GM23338 (cell line): Measurements from ENCODE around the gene PAFAH2. TPM values are rescaled to one million over a fixed set of nuclear protein-coding genes. Genes with fewer than 3 reads are reported as not detected.

Experiments used
- CREB1 ChIP-seq: fragments of 250-450 bp; sonication (Bioruptor Pico); IDR thresholded peaks from 2 replicates; pipeline ENCODE4 v1.5.0; 2020; ENCODE audit warnings: low read depth, mild to moderate bottlenecking, moderate library complexity
- EZH2phosphoT487 ChIP-seq: fragments of 200-600 bp; sonication (generic); IDR thresholded peaks from one replicate; pipeline ENCODE4 v1.8.1; 2018; ENCODE audit warnings: antibody characterized with exemption; ENCODE audit not compliant: unreplicated experiment
- JUNB ChIP-seq: IDR thresholded peaks from one replicate; pipeline ENCODE4 v1.6.1; 2016; ENCODE audit warnings: antibody characterized with exemption; ENCODE audit not compliant: unreplicated experiment
- NANOG ChIP-seq: IDR thresholded peaks from 2 replicates; pipeline ENCODE4 v1.6.1; 2016; ENCODE audit warnings: antibody characterized with exemption, borderline replicate concordance
- POLR2AphosphoS5 ChIP-seq: IDR thresholded peaks from 2 replicates; pipeline ENCODE4 v1.6.1; 2016; ENCODE audit warnings: antibody characterized with exemption, low read depth
- REST ChIP-seq: IDR thresholded peaks from one replicate; pipeline ENCODE4 v1.6.1; 2018; ENCODE audit warnings: antibody characterized with exemption; ENCODE audit not compliant: unreplicated experiment
- STAT1 ChIP-seq: IDR thresholded peaks from one replicate; pipeline ENCODE4 v1.6.1; 2016; ENCODE audit warnings: antibody characterized with exemption; ENCODE audit not compliant: unreplicated experiment
- ZNF114 ChIP-seq: fragments of 250-450 bp; sonication (Bioruptor Pico); IDR thresholded peaks from 2 replicates; pipeline ENCODE4 v1.5.0; 2020; ENCODE audit warnings: mild to moderate bottlenecking, moderate library complexity
- ZNF331 ChIP-seq: fragments of 250-450 bp; sonication (Bioruptor Pico); IDR thresholded peaks from 2 replicates; pipeline ENCODE4 v1.5.0; 2020; ENCODE audit warnings: low read depth, mild to moderate bottlenecking, moderate library complexity
- ZNF462 ChIP-seq: fragments of 250-450 bp; sonication (Bioruptor Pico); IDR thresholded peaks from 2 replicates; pipeline ENCODE4 v1.5.0; 2020; ENCODE audit warnings: mild to moderate bottlenecking, moderate library complexity
- polyA plus RNA-seq: library from polyadenylated mRNA; unstranded; fragments of >200 nt; fragmentation: Nextera tagmentation; extraction: Ambion mirVana; gene quantifications from 2 replicates; pipeline ENCODE4 v1.2.1, GENCODE V29; 2016
- total RNA-seq: library from RNA; depleted of rRNA; stranded (reverse); fragments of >200 nt; shearing (Covaris generic); gene quantifications from 2 replicates; pipeline ENCODE4 v1.2.3, GENCODE V29; 2014
- TF ChIP-seq, protein P1 (sequence below): IDR thresholded peaks from 2 replicates; pipeline ENCODE4 v1.6.1; 2016; ENCODE audit warnings: antibody characterized with exemption

The PAFAH2 gene
- total and polyA plus RNA-seq, 2 experiments from 2014 or later = 5.7 to 10.3 TPM

DNA sequence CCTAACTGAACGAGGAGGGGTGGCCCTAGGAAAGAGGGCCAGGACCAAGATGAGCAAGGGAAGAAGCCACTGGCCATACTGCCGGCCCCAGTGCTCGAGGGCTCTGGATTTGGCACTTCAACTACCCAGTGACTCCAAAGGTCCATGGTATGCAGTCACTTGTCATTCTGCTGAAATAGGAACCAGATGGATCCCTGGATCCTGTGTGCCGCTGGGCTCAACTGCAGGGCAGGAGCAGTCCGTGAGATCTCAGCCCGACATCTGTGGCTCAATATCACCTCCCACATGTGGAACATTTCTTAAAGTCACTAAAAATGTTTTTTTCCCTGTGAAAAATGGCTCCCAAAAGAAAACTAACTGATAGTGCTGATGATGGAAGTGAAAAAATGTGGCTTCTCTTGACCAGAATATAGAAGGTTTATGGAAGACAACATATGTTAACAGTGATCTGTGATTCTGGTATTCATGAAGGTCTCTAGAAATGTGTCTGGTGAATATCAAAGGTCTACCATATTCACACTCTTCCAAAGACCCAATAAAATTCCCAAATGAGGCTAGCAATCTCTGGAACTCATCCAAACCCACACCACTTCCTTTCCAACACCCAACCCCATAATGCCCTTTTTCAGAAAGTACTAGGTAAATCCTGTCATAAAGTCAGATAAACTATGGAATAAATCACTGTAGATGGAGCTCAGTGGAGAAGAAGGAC is 24.1 kb downstream of the PAFAH2 start (continued):
- TF ChIP-seq ZNF462 (CRISPR knock-in tag) (no peak), POLR2AphosphoS5 (no peak), STAT1 (no peak), ZNF114 (CRISPR knock-in tag) (no peak), EZH2phosphoT487 (no peak), JUNB (no peak), CREB1 (no peak), NANOG (no peak), ZNF331 (CRISPR knock-in tag) (no peak), REST (no peak)
- TF ChIP-seq, protein P1, sequence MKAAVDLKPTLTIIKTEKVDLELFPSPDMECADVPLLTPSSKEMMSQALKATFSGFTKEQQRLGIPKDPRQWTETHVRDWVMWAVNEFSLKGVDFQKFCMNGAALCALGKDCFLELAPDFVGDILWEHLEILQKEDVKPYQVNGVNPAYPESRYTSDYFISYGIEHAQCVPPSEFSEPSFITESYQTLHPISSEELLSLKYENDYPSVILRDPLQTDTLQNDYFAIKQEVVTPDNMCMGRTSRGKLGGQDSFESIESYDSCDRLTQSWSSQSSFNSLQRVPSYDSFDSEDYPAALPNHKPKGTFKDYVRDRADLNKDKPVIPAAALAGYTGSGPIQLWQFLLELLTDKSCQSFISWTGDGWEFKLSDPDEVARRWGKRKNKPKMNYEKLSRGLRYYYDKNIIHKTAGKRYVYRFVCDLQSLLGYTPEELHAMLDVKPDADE = no peak
